ENCODE measurements around the gene SUCNR1.
A peak's percentile ranks its signal among the peaks of the same experiment; 100 is the strongest.
"Not testable (repeated sequence)": the region's sequence is repeated elsewhere in the genome, so short reads cannot be mapped to it uniquely, and the experiment has no call there.

The SUCNR1 gene

GRCh38 chr3:151903501-151903991 is 30.1 kb downstream of the SUCNR1 start:
- DNase-seq: no peak

- DNase-seq: no peak
Measured at GRCh38 chr3:151905647-151906046, 32.2 kb downstream of the SUCNR1 start.

GRCh38 chr3:151906751-151907150 is 33.3 kb downstream of the SUCNR1 start:
- DNase-seq: no peak

GRCh38 chr3:151908399-151908798 is 35.0 kb downstream of the SUCNR1 start:
- DNase-seq: no peak

GRCh38 chr3:151909681-151910405 is 36.4 kb downstream of the SUCNR1 start:
- DNase-seq: no peak

- no peak for DNase-seq
Measured at GRCh38 chr3:151911462-151911861, 38.0 kb downstream of the SUCNR1 start.

- DNase-seq: no peak
Measured at GRCh38 chr3:151912028-151912427, 38.6 kb downstream of the SUCNR1 start.

- DNase-seq: no peak
Measured at GRCh38 chr3:151916781-151917180, 43.3 kb downstream of the SUCNR1 start.

- DNase-seq: peak; percentile 40
Measured at GRCh38 chr3:151918253-151919029, 45.0 kb downstream of the SUCNR1 start.

GRCh38 chr3:151919030-151919328 is 45.5 kb downstream of the SUCNR1 start:
- DNase-seq: no peak

- no peak for DNase-seq
Measured at GRCh38 chr3:151919446-151919845, 46.0 kb downstream of the SUCNR1 start.

GRCh38 chr3:151923901-151924300 is 50.5 kb downstream of the SUCNR1 start:
- no peak for DNase-seq

- DNase-seq: no peak
Measured at GRCh38 chr3:151924753-151925152, 51.3 kb downstream of the SUCNR1 start.

- DNase-seq: no peak
Measured at GRCh38 chr3:151925419-151925818, 52.0 kb downstream of the SUCNR1 start.

GRCh38 chr3:151925876-151926275 is 52.4 kb downstream of the SUCNR1 start:
- no peak for DNase-seq

GRCh38 chr3:151926956-151927355 is 53.5 kb downstream of the SUCNR1 start:
- DNase-seq: no peak

- DNase-seq: not testable (repeated sequence)
Measured at GRCh38 chr3:151927915-151928525, 54.6 kb downstream of the SUCNR1 start.

GRCh38 chr3:151931171-151931570 is 57.7 kb downstream of the SUCNR1 start:
- no peak for DNase-seq

- no peak for DNase-seq
Measured at GRCh38 chr3:151933234-151933853, 59.9 kb downstream of the SUCNR1 start.
